GM06990 (cell line): Measurements from ENCODE around the gene CNTNAP5.

Experiments
- DNase-seq: peaks from one replicate; pipeline ENCODE4 v3.0.0-alpha.2; 2011; ENCODE audit not compliant: insufficient read length; ENCODE audit errors: extremely low read depth
- H3K27me3 ChIP-seq: replicated peaks from 2 replicates; pipeline ENCODE4 v1.6.0; 2011; ENCODE audit warnings: low read length; ENCODE audit not compliant: control insufficient read depth, insufficient read depth
- H3K36me3 ChIP-seq: 2 replicates; pipeline ENCODE4 v1.5.1; 2011; ENCODE audit warnings: low read length; ENCODE audit not compliant: control insufficient read depth, insufficient read depth
- H3K4me3 ChIP-seq: replicated peaks from 2 replicates; pipeline ENCODE4 v1.5.1; 2011; ENCODE audit warnings: low read depth, mild to moderate bottlenecking, control low read depth, low read length
- TF ChIP-seq, protein P1 (sequence below): IDR thresholded peaks from 2 replicates; pipeline ENCODE4 v1.5.1; 2011; ENCODE audit warnings: low read length, control low read depth, mild to moderate bottlenecking, inconsistent platforms; ENCODE audit not compliant: insufficient read depth, poor library complexity, severe bottlenecking

CNTNAP5 gene

DNA sequence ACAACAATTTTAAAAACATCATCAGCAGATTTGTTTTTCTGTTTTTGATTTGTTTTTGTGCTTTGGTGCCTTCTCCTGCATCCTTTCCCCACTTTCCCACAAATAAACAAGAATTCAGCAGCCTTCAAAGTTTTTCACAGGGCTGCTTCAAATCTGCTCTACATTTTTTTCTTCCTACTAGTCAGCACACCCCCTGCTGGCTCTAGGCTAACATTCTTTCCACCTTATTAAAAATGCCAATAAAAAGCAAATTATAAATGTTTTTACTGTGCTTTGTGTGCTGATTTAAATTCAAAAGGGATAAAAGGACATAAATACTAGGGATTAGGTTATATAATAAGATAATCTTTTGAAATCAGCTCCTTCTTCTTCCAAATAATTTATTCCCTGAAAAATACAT lies 6.2 kb upstream of the CNTNAP5 start:
- Histone ChIP-seq H3K27me3 (no peaks in the 10 kb centered on the region), H3K4me3 (no peak overlapping the region), H3K36me3 (no peaks in the 10 kb centered on the region)
- TF ChIP-seq, protein P1, sequence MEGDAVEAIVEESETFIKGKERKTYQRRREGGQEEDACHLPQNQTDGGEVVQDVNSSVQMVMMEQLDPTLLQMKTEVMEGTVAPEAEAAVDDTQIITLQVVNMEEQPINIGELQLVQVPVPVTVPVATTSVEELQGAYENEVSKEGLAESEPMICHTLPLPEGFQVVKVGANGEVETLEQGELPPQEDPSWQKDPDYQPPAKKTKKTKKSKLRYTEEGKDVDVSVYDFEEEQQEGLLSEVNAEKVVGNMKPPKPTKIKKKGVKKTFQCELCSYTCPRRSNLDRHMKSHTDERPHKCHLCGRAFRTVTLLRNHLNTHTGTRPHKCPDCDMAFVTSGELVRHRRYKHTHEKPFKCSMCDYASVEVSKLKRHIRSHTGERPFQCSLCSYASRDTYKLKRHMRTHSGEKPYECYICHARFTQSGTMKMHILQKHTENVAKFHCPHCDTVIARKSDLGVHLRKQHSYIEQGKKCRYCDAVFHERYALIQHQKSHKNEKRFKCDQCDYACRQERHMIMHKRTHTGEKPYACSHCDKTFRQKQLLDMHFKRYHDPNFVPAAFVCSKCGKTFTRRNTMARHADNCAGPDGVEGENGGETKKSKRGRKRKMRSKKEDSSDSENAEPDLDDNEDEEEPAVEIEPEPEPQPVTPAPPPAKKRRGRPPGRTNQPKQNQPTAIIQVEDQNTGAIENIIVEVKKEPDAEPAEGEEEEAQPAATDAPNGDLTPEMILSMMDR, result no peak
- DNase-seq, result no peak

GRCh38 chr2:124024561-124025170 lies 421 bp upstream of the CNTNAP5 start:
- Histone ChIP-seq H3K4me3 (no peak overlapping the region), H3K27me3 (no peaks in the 10 kb centered on the region), H3K36me3 (no peaks in the 10 kb centered on the region)
- DNase-seq, result no peak
- TF ChIP-seq, protein P1, result no peak

GRCh38 chr2:124025891-124026434 lies 876 bp downstream of the CNTNAP5 start:
- Histone ChIP-seq H3K4me3 (no peak overlapping the region), H3K36me3 (no peaks in the 10 kb centered on the region), H3K27me3 (no peaks in the 10 kb centered on the region)
- DNase-seq, result no peak
- TF ChIP-seq, protein P1, result no peak

- TF ChIP-seq, protein P1, result no peak
- H3K27me3 ChIP-seq, result no peaks in the 10 kb centered on the region
- H3K4me3 ChIP-seq, result no peak overlapping the region
- no peak for DNase-seq
- H3K36me3 ChIP-seq, result no peaks in the 10 kb centered on the region
Measured at GRCh38 chr2:124026503-124026902, 1.4 kb downstream of the CNTNAP5 start.

DNA sequence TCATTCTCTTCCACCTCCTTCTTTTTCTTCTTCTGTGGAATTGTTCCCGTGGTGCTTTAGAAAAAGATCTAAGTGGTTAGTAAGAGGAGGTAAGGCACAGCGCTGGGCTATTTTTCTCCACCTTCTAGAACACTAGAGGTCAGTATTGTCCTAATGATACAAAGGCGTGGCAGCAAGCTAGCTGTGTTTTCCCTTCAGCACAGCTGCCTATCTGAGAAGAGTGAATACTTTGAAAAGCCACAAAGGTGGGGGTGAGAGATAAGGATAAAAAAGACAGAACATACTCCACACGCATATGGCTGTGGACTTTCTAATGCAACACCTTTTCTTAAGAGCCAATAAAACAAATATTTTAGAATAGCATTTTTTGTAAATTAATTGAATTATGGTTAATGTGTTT lies 2.1 kb downstream of the CNTNAP5 start:
- H3K4me3 ChIP-seq, result no peak overlapping the region

More for the DNA sequence above, 2.1 kb downstream of the CNTNAP5 start:
- TF ChIP-seq, protein P1, result peak; percentile 62
- H3K36me3 ChIP-seq, result no peaks in the 10 kb centered on the region
- no peak for DNase-seq
- no peaks in the 10 kb centered on the region for H3K27me3 ChIP-seq
